GM06990 (cell line): ENCODE measurements around the gene DPH3.

Experiments
- DNase-seq: peaks from one replicate; pipeline ENCODE4 v3.0.0-alpha.2; 2011; ENCODE audit not compliant: insufficient read length; ENCODE audit errors: extremely low read depth
- H3K27me3 ChIP-seq: replicated peaks from 2 replicates; pipeline ENCODE4 v1.6.0; 2011; ENCODE audit warnings: low read length; ENCODE audit not compliant: control insufficient read depth, insufficient read depth
- H3K36me3 ChIP-seq: 2 replicates; pipeline ENCODE4 v1.5.1; 2011; ENCODE audit warnings: low read length; ENCODE audit not compliant: control insufficient read depth, insufficient read depth
- H3K4me3 ChIP-seq: replicated peaks from 2 replicates; pipeline ENCODE4 v1.5.1; 2011; ENCODE audit warnings: low read depth, mild to moderate bottlenecking, control low read depth, low read length
- TF ChIP-seq, protein P1 (sequence below): IDR thresholded peaks from 2 replicates; pipeline ENCODE4 v1.5.1; 2011; ENCODE audit warnings: low read length, control low read depth, mild to moderate bottlenecking, inconsistent platforms; ENCODE audit not compliant: insufficient read depth, poor library complexity, severe bottlenecking

The DPH3 gene

GRCh38 chr3:16307832-16308531, 43.2 kb upstream of the DPH3 start:
- peaks cover 3% of the 10 kb centered on the region; the same call in 1 of the 2 replicates for H3K36me3 ChIP-seq
- TF ChIP-seq, protein P1, sequence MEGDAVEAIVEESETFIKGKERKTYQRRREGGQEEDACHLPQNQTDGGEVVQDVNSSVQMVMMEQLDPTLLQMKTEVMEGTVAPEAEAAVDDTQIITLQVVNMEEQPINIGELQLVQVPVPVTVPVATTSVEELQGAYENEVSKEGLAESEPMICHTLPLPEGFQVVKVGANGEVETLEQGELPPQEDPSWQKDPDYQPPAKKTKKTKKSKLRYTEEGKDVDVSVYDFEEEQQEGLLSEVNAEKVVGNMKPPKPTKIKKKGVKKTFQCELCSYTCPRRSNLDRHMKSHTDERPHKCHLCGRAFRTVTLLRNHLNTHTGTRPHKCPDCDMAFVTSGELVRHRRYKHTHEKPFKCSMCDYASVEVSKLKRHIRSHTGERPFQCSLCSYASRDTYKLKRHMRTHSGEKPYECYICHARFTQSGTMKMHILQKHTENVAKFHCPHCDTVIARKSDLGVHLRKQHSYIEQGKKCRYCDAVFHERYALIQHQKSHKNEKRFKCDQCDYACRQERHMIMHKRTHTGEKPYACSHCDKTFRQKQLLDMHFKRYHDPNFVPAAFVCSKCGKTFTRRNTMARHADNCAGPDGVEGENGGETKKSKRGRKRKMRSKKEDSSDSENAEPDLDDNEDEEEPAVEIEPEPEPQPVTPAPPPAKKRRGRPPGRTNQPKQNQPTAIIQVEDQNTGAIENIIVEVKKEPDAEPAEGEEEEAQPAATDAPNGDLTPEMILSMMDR, result no peak
- no peak for DNase-seq

DNA sequence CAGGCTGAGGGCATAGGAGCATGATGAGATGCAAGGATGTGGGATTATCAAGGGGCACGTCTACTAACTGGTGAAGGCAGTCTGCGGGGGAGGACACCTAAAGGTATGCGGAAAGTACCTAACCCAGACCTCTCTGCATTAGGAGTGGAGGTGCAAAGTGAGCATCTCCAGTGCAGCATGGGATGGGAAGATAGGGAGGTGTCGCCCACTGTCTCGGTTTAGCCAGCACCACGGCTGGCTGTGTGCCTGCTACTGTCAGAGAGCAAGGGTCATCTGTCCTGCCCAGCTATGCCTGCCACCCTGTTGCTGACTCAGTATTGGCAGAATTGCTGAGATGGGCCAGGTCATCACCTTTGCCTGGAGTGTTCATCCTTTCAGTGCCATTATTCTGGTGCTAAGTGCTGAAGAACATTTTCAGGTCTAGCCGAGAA, 40.4 kb upstream of the DPH3 start:
- H3K36me3 ChIP-seq, result peaks cover 3% of the 10 kb centered on the region; the same call in 1 of the 2 replicates
- TF ChIP-seq, protein P1, result no peak
- DNase-seq, result peak; percentile 24
- H3K4me3 ChIP-seq, result no peak overlapping the region
- no peaks in the 10 kb centered on the region for H3K27me3 ChIP-seq

More at GRCh38 chr3:16307832-16308531, 43.2 kb upstream of the DPH3 start:
- Histone ChIP-seq H3K4me3 (no peak overlapping the region), H3K27me3 (no peaks in the 10 kb centered on the region)

DNA sequence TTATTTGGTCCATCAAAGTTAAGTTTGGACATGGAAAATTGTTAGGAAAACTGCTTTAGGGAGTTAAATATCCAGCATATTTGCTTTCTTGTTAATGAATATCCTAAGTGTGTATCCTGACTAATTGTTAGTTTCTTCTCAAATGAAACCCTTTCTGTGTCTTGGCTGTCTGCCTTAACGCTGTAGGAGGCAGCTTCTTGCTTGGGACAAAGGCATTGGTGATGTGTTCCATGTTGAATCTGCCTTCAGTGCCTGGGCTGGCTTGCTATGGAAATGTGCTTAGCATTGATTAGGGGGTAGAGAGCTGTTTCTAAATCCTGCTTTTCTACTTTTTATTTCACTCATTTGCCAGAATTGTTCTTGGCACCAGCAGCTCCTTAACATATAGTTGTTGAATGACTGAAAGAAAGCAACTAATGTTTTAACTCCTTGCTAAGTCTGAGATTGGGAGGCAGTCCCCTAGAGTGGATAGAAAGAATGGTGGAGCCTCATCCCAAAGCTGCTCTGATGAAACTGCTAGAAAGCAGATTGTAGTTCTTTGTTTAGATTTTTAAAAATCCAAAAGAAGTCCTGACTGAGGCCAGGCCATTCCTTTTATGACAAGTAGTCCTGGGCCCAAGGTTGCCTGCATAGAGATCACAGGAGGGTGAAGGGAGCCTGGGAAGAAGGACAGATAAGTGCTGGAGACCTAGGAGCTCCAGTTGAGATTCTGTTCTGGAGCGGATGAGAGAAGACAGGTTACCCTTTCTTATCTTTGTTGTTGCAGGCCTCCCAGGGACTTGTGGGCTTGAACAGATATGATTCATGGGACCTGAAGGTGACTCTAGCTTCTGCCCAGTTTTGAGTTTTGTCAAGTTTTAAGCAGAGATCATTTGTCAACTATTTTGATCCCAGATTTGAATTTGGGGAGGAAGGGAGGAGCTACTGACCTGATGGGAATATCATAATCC, 39.6 kb upstream of the DPH3 start:
- TF ChIP-seq, protein P1, result no peak
- H3K4me3 ChIP-seq, result no peak overlapping the region
- no peak for DNase-seq
- H3K27me3 ChIP-seq, result no peaks in the 10 kb centered on the region
- peaks cover 3% of the 10 kb centered on the region; the same call in 1 of the 2 replicates for H3K36me3 ChIP-seq

- TF ChIP-seq, protein P1, result no peak
- peaks cover under 1% of the 10 kb centered on the region; the same call in 1 of the 2 replicates for H3K36me3 ChIP-seq
- H3K27me3 ChIP-seq, result no peaks in the 10 kb centered on the region
- no peak overlapping the region for H3K4me3 ChIP-seq
- DNase-seq, result no peak
Measured at GRCh38 chr3:16303037-16303575, 38.4 kb upstream of the DPH3 start.

GRCh38 chr3:16302082-16302631, 37.4 kb upstream of the DPH3 start:
- H3K4me3 ChIP-seq, result no peak overlapping the region
- no peaks in the 10 kb centered on the region for H3K36me3 ChIP-seq
- TF ChIP-seq, protein P1, result no peak
- DNase-seq, result peak; percentile 23
- no peaks in the 10 kb centered on the region for H3K27me3 ChIP-seq
